ENCODE data around the gene SLC24A4. TPM values are rescaled to one million over a fixed set of nuclear protein-coding genes. Genes with fewer than 3 reads are reported as not detected.

SLC24A4 gene
- total RNA-seq, 1 donor from 2014 or later: not detected

GRCh38 chr14:92404938-92405337, 82.0 kb downstream of the SLC24A4 start:
- TF ChIP-seq CTCF (IDR thresholded peaks at IDR 0.05): no peak

GRCh38 chr14:92407410-92407809, 84.4 kb downstream of the SLC24A4 start:
- H3K27me3 Mint-ChIP-seq (ENCODE audit: unreplicated experiment): peaks cover 15% of the 10 kb centered on the region
- no peaks in the 10 kb centered on the region for H3K9me3 Mint-ChIP-seq (ENCODE audit: unreplicated experiment)
- H3K36me3 Mint-ChIP-seq (ENCODE audit: unreplicated experiment): no peaks in the 10 kb centered on the region
- no peaks in the 10 kb centered on the region for H3K4me1 Mint-ChIP-seq (ENCODE audit: unreplicated experiment)
- TF ChIP-seq CTCF (IDR thresholded peaks at IDR 0.05): no peak
- H3K4me3 Mint-ChIP-seq (ENCODE audit: unreplicated experiment): no peak overlapping the region
- H3K27ac Mint-ChIP-seq (ENCODE audit: unreplicated experiment): no peak overlapping the region
- no peak for DNase-seq (ENCODE audit: extremely low spot score, unreplicated experiment)

More at GRCh38 chr14:92404938-92405337, 82.0 kb downstream of the SLC24A4 start:
- no peak overlapping the region for H3K27ac Mint-ChIP-seq (ENCODE audit: unreplicated experiment)
- H3K4me1 Mint-ChIP-seq (ENCODE audit: unreplicated experiment): no peaks in the 10 kb centered on the region
- H3K27me3 Mint-ChIP-seq (ENCODE audit: unreplicated experiment): peaks cover 16% of the 10 kb centered on the region
- DNase-seq (ENCODE audit: extremely low spot score, unreplicated experiment): no peak
- no peak overlapping the region for H3K4me3 Mint-ChIP-seq (ENCODE audit: unreplicated experiment)
- no peaks in the 10 kb centered on the region for H3K9me3 Mint-ChIP-seq (ENCODE audit: unreplicated experiment)
- H3K36me3 Mint-ChIP-seq (ENCODE audit: unreplicated experiment): no peaks in the 10 kb centered on the region

GRCh38 chr14:92409043-92409442, 86.1 kb downstream of the SLC24A4 start:
- H3K9me3 Mint-ChIP-seq (ENCODE audit: unreplicated experiment): no peaks in the 10 kb centered on the region
- H3K36me3 Mint-ChIP-seq (ENCODE audit: unreplicated experiment): no peaks in the 10 kb centered on the region
- TF ChIP-seq CTCF (IDR thresholded peaks at IDR 0.05): no peak
- no peak overlapping the region for H3K27ac Mint-ChIP-seq (ENCODE audit: unreplicated experiment)
- H3K4me1 Mint-ChIP-seq (ENCODE audit: unreplicated experiment): no peaks in the 10 kb centered on the region
- DNase-seq (ENCODE audit: extremely low spot score, unreplicated experiment): no peak
- peaks cover 24% of the 10 kb centered on the region for H3K27me3 Mint-ChIP-seq (ENCODE audit: unreplicated experiment)
- no peak overlapping the region for H3K4me3 Mint-ChIP-seq (ENCODE audit: unreplicated experiment)

- Mint-ChIP-seq H3K27ac (ENCODE audit: unreplicated experiment) (no peak overlapping the region), H3K9me3 (ENCODE audit: unreplicated experiment) (no peaks in the 10 kb centered on the region), H3K4me3 (ENCODE audit: unreplicated experiment) (no peak overlapping the region), H3K4me1 (ENCODE audit: unreplicated experiment) (no peaks in the 10 kb centered on the region), H3K36me3 (ENCODE audit: unreplicated experiment) (no peaks in the 10 kb centered on the region), H3K27me3 (ENCODE audit: unreplicated experiment) (peaks cover 17% of the 10 kb centered on the region)
- DNase-seq (ENCODE audit: extremely low spot score, unreplicated experiment): no peak
- TF ChIP-seq CTCF (IDR thresholded peaks at IDR 0.05): no peak
Observed at GRCh38 chr14:92411135-92411534, 88.2 kb downstream of the SLC24A4 start.

- H3K36me3 Mint-ChIP-seq (ENCODE audit: unreplicated experiment): no peaks in the 10 kb centered on the region
- DNase-seq (ENCODE audit: extremely low spot score, unreplicated experiment): no peak
- no peak overlapping the region for H3K27ac Mint-ChIP-seq (ENCODE audit: unreplicated experiment)
- TF ChIP-seq CTCF (IDR thresholded peaks at IDR 0.05): no peak
- no peak overlapping the region for H3K4me3 Mint-ChIP-seq (ENCODE audit: unreplicated experiment)
- H3K4me1 Mint-ChIP-seq (ENCODE audit: unreplicated experiment): no peaks in the 10 kb centered on the region
- H3K9me3 Mint-ChIP-seq (ENCODE audit: unreplicated experiment): no peaks in the 10 kb centered on the region
- peaks cover 17% of the 10 kb centered on the region for H3K27me3 Mint-ChIP-seq (ENCODE audit: unreplicated experiment)
Observed at GRCh38 chr14:92411941-92412340, 89.0 kb downstream of the SLC24A4 start.
